ENCODE measurements around the gene JAK3.
"Not testable (repeated sequence)": the region's sequence is repeated elsewhere in the genome, so short reads cannot be mapped to it uniquely, and the experiment has no call there.

Gene JAK3

DNA sequence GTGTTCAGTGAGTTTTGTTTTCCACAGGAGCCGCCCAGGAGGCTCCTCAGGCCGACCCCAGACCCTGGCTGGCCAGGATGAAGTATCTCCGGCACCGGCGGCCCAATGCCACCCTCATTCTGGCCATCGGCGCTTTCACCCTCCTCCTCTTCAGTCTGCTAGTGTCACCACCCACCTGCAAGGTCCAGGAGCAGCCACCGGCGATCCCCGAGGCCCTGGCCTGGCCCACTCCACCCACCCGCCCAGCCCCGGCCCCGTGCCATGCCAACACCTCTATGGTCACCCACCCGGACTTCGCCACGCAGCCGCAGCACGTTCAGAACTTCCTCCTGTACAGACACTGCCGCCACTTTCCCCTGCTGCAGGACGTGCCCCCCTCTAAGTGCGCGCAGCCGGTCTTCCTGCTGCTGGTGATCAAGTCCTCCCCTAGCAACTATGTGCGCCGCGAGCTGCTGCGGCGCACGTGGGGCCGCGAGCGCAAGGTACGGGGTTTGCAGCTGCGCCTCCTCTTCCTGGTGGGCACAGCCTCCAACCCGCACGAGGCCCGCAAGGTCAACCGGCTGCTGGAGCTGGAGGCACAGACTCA lies 40.0 kb downstream of the JAK3 start:
- Mint-ChIP-seq H3K4me1 (ENCODE audit: low read depth) (peaks cover 19% of the 10 kb centered on the region), H3K27me3 (no peaks in the 10 kb centered on the region), H3K36me3 (ENCODE audit: low read depth) (no peaks in the 10 kb centered on the region), H3K9me3 (no peaks in the 10 kb centered on the region), H3K27ac (no peak overlapping the region), H3K4me3 (no peak overlapping the region)

DNA sequence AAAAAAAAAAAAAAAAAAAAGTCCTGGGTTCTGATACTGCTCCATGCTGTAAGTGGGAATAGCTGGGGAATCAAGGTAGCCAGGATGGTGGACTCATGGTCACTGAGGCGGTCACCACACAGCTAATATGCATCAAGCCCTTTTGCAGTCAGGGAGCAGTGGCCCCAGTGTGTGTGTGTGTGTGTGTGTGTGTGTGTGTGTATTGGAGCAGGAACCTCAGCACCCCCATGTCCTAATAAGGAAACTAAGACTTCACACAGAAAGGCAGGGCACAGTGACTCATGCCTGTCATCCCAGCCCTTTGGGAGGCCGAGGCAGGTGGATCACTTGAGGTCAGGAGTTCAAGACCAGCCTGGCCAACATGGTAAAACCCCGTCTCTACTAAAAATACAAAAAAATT lies 40.8 kb downstream of the JAK3 start:
- H3K27me3 Mint-ChIP-seq, result peaks cover 3% of the 10 kb centered on the region
- no peaks in the 10 kb centered on the region for H3K36me3 Mint-ChIP-seq (ENCODE audit: low read depth)
- H3K27ac Mint-ChIP-seq, result no peak overlapping the region
- H3K9me3 Mint-ChIP-seq, result no peaks in the 10 kb centered on the region
- H3K4me3 Mint-ChIP-seq, result no peak overlapping the region
- peaks cover 24% of the 10 kb centered on the region for H3K4me1 Mint-ChIP-seq (ENCODE audit: low read depth)

DNA sequence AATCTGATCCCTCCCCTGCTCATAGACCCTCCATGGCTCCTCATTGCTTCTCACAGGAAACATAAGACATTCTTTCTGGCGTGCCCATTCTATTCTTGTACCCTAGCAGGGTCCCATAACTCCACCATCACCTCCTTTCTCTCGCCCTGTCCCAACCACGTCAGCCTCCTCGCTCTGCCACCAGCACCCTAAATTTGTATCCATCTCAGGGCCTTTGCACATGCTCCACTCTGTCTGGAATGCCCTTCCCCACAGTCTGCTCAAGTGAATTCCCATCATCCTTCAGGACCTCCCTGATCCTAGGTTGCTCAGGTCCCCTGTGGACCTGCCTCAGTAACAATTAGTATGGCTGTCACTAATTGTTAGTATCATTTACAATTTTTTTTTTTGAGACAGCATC lies 42.4 kb downstream of the JAK3 start:
- no peaks in the 10 kb centered on the region for H3K9me3 Mint-ChIP-seq
- H3K4me3 Mint-ChIP-seq, result no peak overlapping the region
- H3K27ac Mint-ChIP-seq, result no peak overlapping the region
- H3K27me3 Mint-ChIP-seq, result peaks cover 3% of the 10 kb centered on the region
- peaks cover 24% of the 10 kb centered on the region for H3K4me1 Mint-ChIP-seq (ENCODE audit: low read depth)
- no peaks in the 10 kb centered on the region for H3K36me3 Mint-ChIP-seq (ENCODE audit: low read depth)

DNA sequence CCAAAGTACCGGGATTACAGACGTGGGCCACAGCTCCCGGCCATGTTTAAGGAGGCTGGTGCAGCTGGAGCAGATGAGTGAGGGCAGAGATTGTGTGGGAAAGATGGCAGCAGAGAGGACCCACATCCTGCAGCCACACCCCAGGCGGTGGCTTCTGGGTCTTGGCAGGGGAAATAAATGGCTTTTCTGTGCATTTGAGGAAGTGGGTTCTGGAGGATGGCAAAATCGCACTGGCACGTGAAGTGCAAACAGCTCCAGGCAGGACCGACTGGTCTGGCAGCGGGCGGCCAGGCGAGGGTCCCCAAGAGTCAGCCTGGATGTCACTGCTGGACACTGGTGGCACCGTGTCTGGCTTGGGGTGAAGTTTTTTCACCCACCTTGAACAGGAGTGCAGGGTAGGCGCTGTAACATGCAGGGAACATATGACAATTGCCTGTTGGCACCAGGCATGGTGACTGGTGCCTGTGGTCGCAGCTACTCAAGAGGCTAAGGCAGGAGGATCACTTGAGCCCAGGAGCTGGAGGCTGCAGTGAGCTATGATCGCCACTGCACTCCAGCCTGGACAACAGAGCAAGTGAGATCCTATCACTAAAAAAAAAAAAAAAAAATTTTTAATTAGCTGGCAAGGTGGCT lies 44.4 kb downstream of the JAK3 start:
- Mint-ChIP-seq H3K36me3 (ENCODE audit: low read depth) (no peaks in the 10 kb centered on the region), H3K27me3 (peaks cover 3% of the 10 kb centered on the region), H3K27ac (peak overlapping the region; percentile 38), H3K4me3 (no peak overlapping the region), H3K4me1 (ENCODE audit: low read depth) (peaks cover 24% of the 10 kb centered on the region), H3K9me3 (no peaks in the 10 kb centered on the region)

DNA sequence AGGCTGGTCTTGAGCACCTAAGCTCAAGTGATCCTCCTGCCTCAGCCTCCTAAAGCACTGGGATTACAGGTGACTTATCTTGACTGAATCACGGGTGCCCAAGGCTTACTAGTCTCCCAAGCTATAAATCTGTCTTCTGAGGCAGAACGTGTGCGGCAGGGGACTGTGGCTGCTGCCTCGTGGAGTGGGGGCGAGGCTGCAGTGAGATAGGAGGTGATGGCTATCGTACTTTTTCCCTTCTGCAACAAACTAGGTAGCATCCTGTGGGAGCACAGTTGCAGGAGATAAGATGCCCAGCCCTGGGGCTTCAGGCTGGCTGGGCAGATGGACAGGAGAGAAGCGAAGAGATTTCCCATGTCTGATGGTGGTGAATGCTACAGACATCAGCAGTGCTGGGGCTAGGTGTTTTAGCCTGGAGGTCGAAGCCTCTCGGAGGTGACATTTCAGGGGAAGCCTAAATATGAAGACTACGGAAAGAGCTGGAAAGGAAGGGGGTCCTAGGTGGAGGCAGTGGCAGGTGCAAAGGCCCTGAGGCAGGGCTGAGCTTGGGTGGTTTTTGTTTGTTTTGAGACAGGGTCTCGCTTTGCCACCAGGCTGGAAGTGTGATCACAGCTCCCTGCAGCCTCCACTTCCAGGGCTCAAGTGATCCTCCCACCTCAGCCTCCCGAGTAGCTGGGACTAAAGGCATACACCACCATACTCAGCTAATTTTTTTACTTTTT lies 45.5 kb downstream of the JAK3 start:
- Mint-ChIP-seq H3K9me3 (no peaks in the 10 kb centered on the region), H3K27ac (no peak overlapping the region), H3K36me3 (ENCODE audit: low read depth) (no peaks in the 10 kb centered on the region), H3K27me3 (peaks cover 3% of the 10 kb centered on the region), H3K4me1 (ENCODE audit: low read depth) (peaks cover 27% of the 10 kb centered on the region), H3K4me3 (no peak overlapping the region)

DNA sequence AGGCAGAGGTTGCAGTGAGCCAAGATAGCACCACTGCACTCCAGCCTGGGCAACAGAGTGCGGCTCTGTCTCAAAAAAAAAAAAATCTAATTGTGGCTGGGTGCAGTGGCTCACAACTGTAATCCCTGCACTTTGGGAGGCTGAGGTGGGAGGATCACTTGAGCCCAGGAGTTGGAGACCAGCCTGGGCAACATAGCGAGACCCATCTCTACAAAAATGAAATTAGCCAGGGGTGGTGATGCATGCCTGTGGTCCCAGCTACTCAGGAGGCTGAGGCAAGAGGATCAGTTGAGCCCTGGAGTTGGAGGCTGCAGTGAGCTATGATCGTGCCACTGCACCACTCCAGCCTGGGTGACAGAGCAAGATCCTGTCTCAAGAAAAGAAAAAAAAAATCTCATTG lies 49.2 kb downstream of the JAK3 start:
- not testable (repeated sequence) for H3K27ac Mint-ChIP-seq; H3K9me3 Mint-ChIP-seq; H3K4me3 Mint-ChIP-seq; H3K36me3 Mint-ChIP-seq (ENCODE audit: low read depth)
- Mint-ChIP-seq H3K27me3 (peaks cover 12% of the 10 kb centered on the region), H3K4me1 (ENCODE audit: low read depth) (peaks cover 45% of the 10 kb centered on the region)

DNA sequence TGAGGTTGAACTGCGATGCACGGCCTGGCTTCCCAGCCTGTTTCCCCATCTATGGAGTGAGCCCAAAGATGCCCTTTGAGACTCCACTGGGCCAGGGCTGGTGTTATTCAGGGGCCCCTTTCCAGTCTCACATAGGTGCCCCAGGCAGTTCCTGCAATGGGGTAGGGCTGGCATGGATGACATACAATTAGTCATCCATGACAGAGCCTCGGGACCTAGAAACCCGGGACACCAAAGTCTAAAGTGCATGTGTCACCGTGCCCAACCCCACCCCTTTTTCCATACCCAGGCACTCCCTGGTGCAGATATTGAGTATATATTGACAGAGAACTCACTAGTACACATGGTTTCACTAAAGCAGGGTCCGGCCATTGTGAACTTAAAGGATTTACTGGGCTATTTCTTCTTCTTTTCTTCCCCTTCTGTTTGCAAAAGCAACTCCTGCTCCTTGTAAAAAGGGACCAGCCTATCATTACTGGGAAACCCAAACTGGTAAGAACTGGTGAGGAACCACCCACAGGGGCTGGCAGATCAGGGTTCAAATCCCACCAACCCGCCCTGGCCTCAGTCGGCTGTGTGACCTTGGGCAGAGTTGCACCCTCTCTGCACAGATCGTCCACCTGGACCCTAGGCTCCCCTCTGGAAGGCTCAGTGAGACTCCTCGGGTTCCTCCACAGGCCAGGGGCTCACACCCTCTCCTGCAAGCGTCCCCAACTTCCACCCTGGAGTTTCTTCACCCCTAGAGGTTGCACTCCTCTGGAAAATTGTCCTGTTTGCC lies 50.2 kb downstream of the JAK3 start:
- H3K4me1 Mint-ChIP-seq (ENCODE audit: low read depth), result peaks cover 41% of the 10 kb centered on the region
- H3K27ac Mint-ChIP-seq, result peak overlapping the region; percentile 85
- H3K27me3 Mint-ChIP-seq, result peaks cover 12% of the 10 kb centered on the region
- peak overlapping the region; percentile 30 for H3K4me3 Mint-ChIP-seq
- H3K36me3 Mint-ChIP-seq (ENCODE audit: low read depth), result no peaks in the 10 kb centered on the region
- H3K9me3 Mint-ChIP-seq, result no peaks in the 10 kb centered on the region

DNA sequence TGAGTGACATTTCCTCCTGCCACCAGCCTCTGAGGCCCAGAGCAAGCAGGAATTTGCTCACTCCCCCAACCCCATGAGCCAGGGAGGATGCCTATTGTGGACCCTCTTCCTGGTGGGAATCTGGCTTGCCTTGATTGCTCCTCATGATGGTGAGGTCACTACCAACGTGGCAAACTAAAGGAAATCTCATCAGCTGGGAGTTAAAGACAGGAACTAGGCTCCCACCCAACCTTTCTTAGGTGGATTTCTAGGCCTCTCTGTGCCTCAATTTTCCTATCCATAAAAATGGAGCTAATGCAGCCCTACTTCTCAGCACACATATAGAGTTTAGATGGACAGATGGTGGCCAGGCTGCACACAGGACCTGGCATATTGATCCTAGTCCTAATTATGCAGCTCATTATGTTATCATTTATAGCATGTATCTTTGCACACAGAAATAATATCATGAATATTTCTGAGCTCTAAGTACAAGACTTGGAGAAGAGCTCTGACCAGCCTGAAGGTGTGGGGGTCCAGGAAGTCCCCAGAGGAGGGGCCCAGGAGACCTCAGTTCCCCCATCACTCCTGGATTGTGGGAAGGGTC lies 50.9 kb downstream of the JAK3 start:
- H3K4me3 Mint-ChIP-seq, result peak overlapping the region; percentile 30
- peaks cover 9% of the 10 kb centered on the region for H3K27me3 Mint-ChIP-seq
- peak overlapping the region; percentile 85 for H3K27ac Mint-ChIP-seq
- H3K9me3 Mint-ChIP-seq, result no peaks in the 10 kb centered on the region
- H3K4me1 Mint-ChIP-seq (ENCODE audit: low read depth), result peaks cover 39% of the 10 kb centered on the region
- H3K36me3 Mint-ChIP-seq (ENCODE audit: low read depth), result no peaks in the 10 kb centered on the region

DNA sequence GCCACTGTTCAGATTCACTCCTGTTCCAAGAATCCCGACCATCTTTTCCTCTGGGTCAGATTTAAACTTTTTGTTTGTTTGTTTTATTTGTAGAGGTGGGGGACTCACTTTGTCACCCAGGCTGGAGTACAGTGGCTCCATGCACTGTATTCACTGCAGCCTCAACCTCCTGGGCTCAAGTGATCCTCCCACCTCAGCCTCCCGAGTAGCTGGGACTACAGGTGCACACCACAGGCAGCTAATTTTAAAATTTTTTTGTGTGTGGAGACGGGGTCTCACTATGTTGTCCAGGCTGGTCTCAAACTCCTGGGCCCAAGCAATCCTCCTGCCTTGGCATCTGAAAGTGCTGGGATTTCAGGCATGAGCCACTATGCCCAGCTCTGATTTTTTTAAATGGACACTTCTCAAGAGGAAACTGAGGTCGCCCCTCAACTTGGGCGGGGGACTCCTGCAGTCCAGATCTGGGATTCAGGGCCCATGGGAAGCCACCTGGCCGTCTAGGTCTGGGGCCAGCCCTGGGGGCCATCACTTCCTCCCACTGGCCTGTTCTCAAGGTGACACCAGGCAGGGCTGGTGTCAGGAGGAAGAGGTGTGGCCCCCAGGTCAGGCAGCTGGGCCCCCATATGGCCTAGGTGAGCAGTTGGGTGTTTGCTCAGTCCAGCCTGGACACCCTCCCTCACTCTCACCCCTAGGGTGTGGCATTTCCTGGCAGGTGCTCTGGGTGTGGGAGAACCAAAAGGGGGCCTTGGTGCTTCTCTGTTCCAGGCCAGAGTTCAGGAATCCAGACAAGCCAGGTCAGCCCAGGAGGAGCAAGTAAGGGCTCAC lies 51.6 kb downstream of the JAK3 start:
- Mint-ChIP-seq H3K9me3 (no peaks in the 10 kb centered on the region), H3K27me3 (peaks cover 9% of the 10 kb centered on the region), H3K4me1 (ENCODE audit: low read depth) (peaks cover 46% of the 10 kb centered on the region), H3K27ac (no peak overlapping the region), H3K4me3 (no peak overlapping the region), H3K36me3 (ENCODE audit: low read depth) (no peaks in the 10 kb centered on the region)

DNA sequence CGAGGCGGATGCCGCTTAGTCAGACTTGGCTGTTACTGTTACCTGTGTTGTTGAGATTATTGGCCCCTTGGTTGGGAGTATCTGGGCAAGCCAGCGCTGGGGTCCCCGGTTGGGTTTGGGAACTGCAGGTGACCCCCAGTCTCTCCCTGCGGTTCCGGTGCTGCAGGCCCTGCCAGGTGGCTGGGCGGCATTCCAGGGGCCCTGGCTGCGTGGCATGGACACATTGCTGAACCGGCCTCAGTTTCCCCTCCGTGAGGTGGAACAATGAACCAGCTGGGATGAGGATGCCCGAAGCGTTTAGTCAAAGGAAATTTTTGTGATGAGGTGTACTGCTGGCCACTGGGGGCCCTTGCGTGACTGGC lies 52.3 kb downstream of the JAK3 start:
- Mint-ChIP-seq H3K4me3 (no peak overlapping the region), H3K27ac (no peak overlapping the region), H3K27me3 (peaks cover 9% of the 10 kb centered on the region), H3K36me3 (ENCODE audit: low read depth) (no peaks in the 10 kb centered on the region), H3K4me1 (ENCODE audit: low read depth) (peaks cover 46% of the 10 kb centered on the region), H3K9me3 (no peaks in the 10 kb centered on the region)

DNA sequence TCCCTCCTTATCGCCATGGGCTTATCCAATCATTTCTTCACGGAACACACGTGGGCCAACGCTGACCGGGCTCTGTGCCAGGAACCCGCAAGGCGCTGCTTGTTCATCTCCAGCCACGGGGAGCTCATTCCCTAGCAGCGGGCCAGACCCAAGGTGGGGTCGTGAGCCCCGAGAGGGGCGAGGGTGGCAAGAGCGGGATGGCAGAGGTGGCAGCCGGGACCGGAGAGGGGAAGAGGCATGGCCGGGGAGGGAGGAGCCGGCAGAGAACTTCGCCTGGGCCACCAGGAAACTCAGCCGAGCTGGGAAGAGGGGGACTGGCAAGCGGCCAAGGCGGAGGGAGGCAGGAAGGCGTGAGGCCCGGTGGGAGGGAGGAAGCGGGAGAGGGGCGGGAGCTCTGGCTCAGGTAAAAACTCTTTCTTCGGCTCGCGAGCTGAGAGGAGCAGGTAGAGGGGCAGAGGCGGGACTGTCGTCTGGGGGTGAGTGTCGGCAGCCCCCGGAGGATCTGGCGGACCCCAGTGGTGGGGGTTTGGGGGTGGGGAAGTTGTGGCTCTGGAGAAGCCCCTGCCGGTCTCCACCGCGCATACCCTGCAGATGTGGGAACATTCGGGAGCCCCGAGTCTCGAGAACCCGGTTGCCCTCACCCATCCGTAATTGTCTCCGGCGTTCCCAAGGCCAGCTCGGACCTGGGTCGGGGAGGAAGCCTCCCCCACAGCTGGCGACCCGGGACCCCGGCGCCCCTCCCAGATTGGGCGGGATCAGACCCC lies 52.9 kb downstream of the JAK3 start, which contains the start of gene B3GNT3:
B3GNT3 (plus strand) TSS at position 408 of the 764 bp plus-strand sequence. CDS start 12,670 bp downstream, outside the sequence.
- Mint-ChIP-seq H3K4me3 (peak within 1 kb of the TSS; percentile 26), H3K27me3 (peaks cover 9% of the 10 kb centered on the region), H3K36me3 (ENCODE audit: low read depth) (no peaks in the 10 kb centered on the region), H3K4me1 (ENCODE audit: low read depth) (peaks cover 46% of the 10 kb centered on the region), H3K27ac (no peak within 1 kb of the TSS), H3K9me3 (no peaks in the 10 kb centered on the region)

DNA sequence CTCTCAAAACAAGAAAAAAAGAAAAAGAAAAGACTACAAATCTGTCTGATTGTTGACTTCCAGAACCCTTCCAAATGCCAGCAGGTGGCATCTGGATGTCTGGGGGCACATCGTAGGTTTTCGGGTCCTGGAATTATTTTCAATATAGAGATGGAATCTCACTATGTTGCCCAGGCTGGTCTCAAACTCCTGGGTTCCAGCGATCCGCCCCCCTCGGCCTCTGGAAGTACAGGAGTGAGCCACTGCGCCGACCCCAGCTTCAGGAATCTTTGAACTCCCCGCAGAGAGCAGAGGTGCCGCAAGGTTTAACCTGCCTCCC lies 53.4 kb downstream of the JAK3 start:
- H3K4me3 Mint-ChIP-seq, result peak overlapping the region; percentile 26
- peaks cover 46% of the 10 kb centered on the region for H3K4me1 Mint-ChIP-seq (ENCODE audit: low read depth)
- no peaks in the 10 kb centered on the region for H3K36me3 Mint-ChIP-seq (ENCODE audit: low read depth)

DNA sequence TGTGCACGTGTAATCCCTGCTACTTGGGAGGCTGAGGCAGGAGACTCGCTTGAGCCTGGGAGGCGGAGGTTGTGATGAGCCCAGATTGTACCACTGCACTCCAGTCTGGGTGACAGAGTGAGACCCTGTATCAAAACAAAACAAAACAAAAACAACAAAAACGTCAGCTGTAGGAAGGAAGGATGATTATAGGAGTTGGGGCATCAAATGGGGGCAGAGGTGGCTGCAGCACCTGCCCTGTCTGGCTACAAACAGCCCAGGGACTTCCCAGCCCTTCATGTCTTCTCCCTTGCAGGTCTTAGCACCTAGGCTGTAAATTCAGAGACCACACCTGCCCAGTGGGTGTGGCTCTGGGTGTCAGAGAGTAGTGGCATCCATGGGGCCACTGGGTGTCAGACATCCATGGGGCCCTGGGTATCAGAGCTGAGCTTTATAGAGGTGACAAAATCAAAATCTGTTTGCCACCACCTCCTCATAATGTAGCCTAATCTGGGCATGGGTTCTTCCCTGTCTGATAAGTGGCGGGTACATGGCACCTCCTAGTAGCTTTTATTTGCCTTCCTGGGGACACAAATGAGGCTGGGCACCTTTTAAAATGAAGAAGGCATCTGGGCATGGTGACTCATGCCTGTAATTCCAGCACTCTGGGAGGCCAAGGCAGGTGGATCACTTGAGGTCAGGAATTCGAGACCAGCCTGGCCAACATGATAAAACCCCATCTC lies 57.6 kb downstream of the JAK3 start:
- no peak overlapping the region for H3K4me3 Mint-ChIP-seq
- H3K36me3 Mint-ChIP-seq (ENCODE audit: low read depth), result peaks cover 13% of the 10 kb centered on the region
- H3K4me1 Mint-ChIP-seq (ENCODE audit: low read depth), result peaks cover 18% of the 10 kb centered on the region
- no peaks in the 10 kb centered on the region for H3K9me3 Mint-ChIP-seq
- H3K27me3 Mint-ChIP-seq, result peaks cover 9% of the 10 kb centered on the region
- H3K27ac Mint-ChIP-seq, result no peak overlapping the region

More for the DNA sequence above, 53.4 kb downstream of the JAK3 start:
- Mint-ChIP-seq H3K27ac (no peak overlapping the region), H3K27me3 (peaks cover 9% of the 10 kb centered on the region), H3K9me3 (no peaks in the 10 kb centered on the region)

Data from stimulated activated naive CD8-positive, alpha-beta T cell treated with anti-CD3 and anti-CD28 coated beads, Interleukin-15, Interleukin-2, amounts not matched to agents 100 ng/mL and 50 ng/mL, for 24 hours (primary cell).